Effector CD4-positive, alpha-beta T cell (primary cell): Measurements from ENCODE around the gene ERAS.
"Not testable (repeated sequence)": the region's sequence is repeated elsewhere in the genome, so short reads cannot be mapped to it uniquely, and the experiment has no call there.

Source experiments
- DNase-seq: peaks from one replicate; pipeline ENCODE4 v3.0.0-alpha.2; 2020

ERAS gene

GRCh38 chrX:48798318-48798717 lies 28.0 kb upstream of the ERAS start:
- DNase-seq = no peak

GRCh38 chrX:48800574-48801279 lies 25.6 kb upstream of the ERAS start:
- no peak for DNase-seq

- peak; percentile 89 for DNase-seq
Observed at GRCh38 chrX:48801280-48802088, 24.8 kb upstream of the ERAS start, which contains the start of gene HDAC6. Gene HDAC6, plus strand, starts transcription at chrX:48802067. Its CDS starts 626 bp downstream, at chrX:48802693.

GRCh38 chrX:48802089-48802904 lies 24.0 kb upstream of the ERAS start:
- peak; percentile 27 for DNase-seq

- DNase-seq = no peak
Observed at GRCh38 chrX:48802905-48803200, 23.5 kb upstream of the ERAS start.

GRCh38 chrX:48806081-48806480 lies 20.2 kb upstream of the ERAS start:
- no peak for DNase-seq

- DNase-seq = no peak
Observed at GRCh38 chrX:48813644-48814043, 12.7 kb upstream of the ERAS start.

- DNase-seq = no peak
Observed at GRCh38 chrX:48814722-48815121, 11.6 kb upstream of the ERAS start.

- DNase-seq = no peak
Observed at GRCh38 chrX:48815266-48815665, 11.0 kb upstream of the ERAS start.

GRCh38 chrX:48816014-48816810 lies 10.1 kb upstream of the ERAS start:
- DNase-seq = no peak

GRCh38 chrX:48818098-48818497 lies 8.2 kb upstream of the ERAS start:
- DNase-seq = no peak

- DNase-seq = no peak
Observed at GRCh38 chrX:48818866-48819265, 7.4 kb upstream of the ERAS start.

- DNase-seq = not testable (repeated sequence)
Observed at GRCh38 chrX:48819394-48819793, 6.9 kb upstream of the ERAS start.

- DNase-seq = no peak
Observed at GRCh38 chrX:48823053-48823452, 3.3 kb upstream of the ERAS start.

- DNase-seq = no peak
Observed at GRCh38 chrX:48824066-48824465, 2.2 kb upstream of the ERAS start.

- DNase-seq = no peak
Observed at GRCh38 chrX:48826876-48827653, 752 bp downstream of the ERAS start.

GRCh38 chrX:48827654-48827968 lies 1.3 kb downstream of the ERAS start:
- DNase-seq = no peak

- no peak for DNase-seq
Observed at GRCh38 chrX:48829016-48829735, 2.9 kb downstream of the ERAS start.

- no peak for DNase-seq
Observed at GRCh38 chrX:48831136-48831908, 5.0 kb downstream of the ERAS start.

- no peak for DNase-seq
Observed at GRCh38 chrX:48831909-48832291, 5.6 kb downstream of the ERAS start.
